K562 (cell line): Measurements from ENCODE around the gene FCHSD1. TPM values are rescaled to one million over a fixed set of nuclear protein-coding genes. Genes with fewer than 3 reads are reported as not detected.

Experiments
- ATAC-seq: fragments of 200-7000 bp; cut with Tn5 transposase; 3 replicates; pipeline ENCODE4 v1.9.1; 2020; ENCODE audit warnings: moderate library complexity
- BruUV-seq: library from RNA; stranded (reverse); fragments of 400-500 nt; replicated peaks from 2 replicates; lab custom pipeline; 2021; lab: Mats Ljungman, UMichigan
- CTCF ChIA-PET: fragments of 300-600 bp; formaldehyde crosslinking; extraction: SDS; loops from one replicate; lab custom pipeline; 2021; ENCODE audit warnings: low intra/inter-chr PET ratio; lab: Yijun Ruan, JAX
- POLR2A ChIA-PET: fragments of 300-600, 350-650 bp; sonication (Branson Sonifier 250); formaldehyde crosslinking; extraction: SDS; loops from one replicate; lab custom pipeline; 2021; ENCODE audit warnings: antibody characterized with exemption, inconsistent platforms; lab: Yijun Ruan, JAX
- DNase-seq, 4 experiments: peaks; one replicate each; pipeline versions ENCODE4 v3.0.0 to v3.0.0-alpha.2; 2011 to 2018; ENCODE audit warnings: low spot score in 3 of 4, mixed read lengths in 3 of 4; ENCODE audit errors: extremely low read depth in 1 of 4
- FAIRE-seq: peaks from 2 replicates; lab custom pipeline; 2011; peaks lifted over from hg19 to GRCh38; lab: Jason Lieb, UNC
- H2AFZ ChIP-seq: 2 replicates; pipeline ENCODE4 v1.6.0; 2011; ENCODE audit warnings: low read depth, low read length, control low read depth, inconsistent platforms
- H3K27ac ChIP-seq: fragments of 200-600 bp; 3 replicates; pipeline ENCODE4 v1.8.0; 2011; ENCODE audit warnings: low read depth, mild to moderate bottlenecking, control low read depth, inconsistent platforms, low read length, moderate library complexity, mixed read lengths; ENCODE audit errors: extremely low read depth
- H3K27me3 ChIP-seq, 2 experiments: fragments of 300-600 bp in 1 of 2; 2 replicates in 1 of 2; 3 replicates in 1 of 2; pipeline versions ENCODE4 v1.6.0 to v1.8.0; 2011; ENCODE audit warnings: inconsistent platforms in 2 of 2, low read length in 2 of 2, mild to moderate bottlenecking in 1 of 2, mixed read lengths in 1 of 2, moderate library complexity in 1 of 2; ENCODE audit not compliant: control insufficient read depth in 2 of 2, insufficient read depth in 2 of 2
- H3K36me3 ChIP-seq: fragments of 300-600 bp; 3 replicates; pipeline ENCODE4 v1.8.0; 2011; ENCODE audit warnings: mild to moderate bottlenecking, low read length, inconsistent platforms; ENCODE audit not compliant: control insufficient read depth, insufficient read depth
- H3K4me1 ChIP-seq, 2 experiments: fragments of 200-600 bp in 1 of 2; replicated peaks in 1 of 2; 2 replicates in 1 of 2; 3 replicates in 1 of 2; pipeline versions ENCODE4 v1.5.1 to v1.8.0; 2011; ENCODE audit warnings: inconsistent platforms in 2 of 2, low read length in 2 of 2, mild to moderate bottlenecking in 1 of 2, mixed read lengths in 1 of 2, moderate library complexity in 1 of 2; ENCODE audit not compliant: control insufficient read depth in 2 of 2, insufficient read depth in 2 of 2
- H3K4me2 ChIP-seq: 2 replicates; pipeline ENCODE4 v1.6.1; 2011; ENCODE audit warnings: low read length, control low read depth, inconsistent platforms, mixed read lengths; ENCODE audit not compliant: insufficient read depth
- H3K4me3 ChIP-seq: fragments of 200-600 bp; sonication (generic), shearing (Covaris generic); 2 replicates; pipeline ENCODE4 v1.5.1; 2016; ENCODE audit warnings: control low read depth, inconsistent platforms
- H3K79me2 ChIP-seq: fragments of 200-600 bp; 3 replicates; pipeline ENCODE4 v1.8.0; 2011; ENCODE audit warnings: low read length, inconsistent platforms; ENCODE audit not compliant: control insufficient read depth, insufficient read depth
- H3K9ac ChIP-seq, 2 experiments: 2 replicates each; pipeline versions ENCODE4 v1.6.0 to v1.6.1; 2011; ENCODE audit warnings: low read depth in 2 of 2, low read length in 2 of 2, control low read depth in 1 of 2, inconsistent platforms in 1 of 2, mild to moderate bottlenecking in 1 of 2, mixed read lengths in 1 of 2; ENCODE audit not compliant: insufficient read depth in 1 of 2
- H3K9me1 ChIP-seq: one replicate; pipeline ENCODE4 v1.6.0; 2011; ENCODE audit warnings: inconsistent platforms, mild to moderate bottlenecking, low read length, moderate library complexity; ENCODE audit not compliant: control insufficient read depth, insufficient read depth
- H3K9me3 ChIP-seq: replicated peaks from 2 replicates; pipeline ENCODE4 v1.5.1; 2011; ENCODE audit warnings: low read depth, low read length, inconsistent platforms; ENCODE audit not compliant: control insufficient read depth, insufficient read depth
- H4K20me1 ChIP-seq: replicated peaks from 2 replicates; pipeline ENCODE4 v1.6.1; 2011; ENCODE audit warnings: low read length, inconsistent platforms, mixed read lengths; ENCODE audit not compliant: control insufficient read depth, insufficient read depth
- CBFA2T2 ChIP-seq: fragments of 450-650 bp; conservative IDR thresholded peaks from 2 replicates; pipeline ENCODE4 v1.6.1; 2017; ENCODE audit warnings: mild to moderate bottlenecking
- CBFB ChIP-seq: sonication (generic); formaldehyde crosslinking; IDR thresholded peaks from 2 replicates; pipeline ENCODE4 v1.4.0; 2020; ENCODE audit warnings: mild to moderate bottlenecking, missing genetic modification reagents
- CBX3 ChIP-seq, 2 experiments: IDR thresholded peaks; 1 replicate in 1 of 2; 2 replicates in 1 of 2; pipeline ENCODE4 v1.6.1; 2012; ENCODE audit warnings: inconsistent platforms in 2 of 2, low read length in 2 of 2, borderline replicate concordance in 1 of 2, control low read depth in 1 of 2
- FOXJ3 ChIP-seq: sonication (generic); formaldehyde crosslinking; IDR thresholded peaks from 2 replicates; pipeline ENCODE4 v1.4.0; 2020; ENCODE audit warnings: mild to moderate bottlenecking, missing genetic modification reagents
- GTF2E2 ChIP-seq: fragments of 200-800 bp; sonication (Bioruptor generic); IDR thresholded peaks from 2 replicates; pipeline ENCODE4 v1.6.1; 2016; ENCODE audit warnings: missing genetic modification characterization, missing compliant biosample characterization
- NR4A1 ChIP-seq, 2 experiments: fragments of 250-450 bp in 1 of 2; fragments of 450-650 bp in 1 of 2; sonication (Bioruptor Pico) in 1 of 2; IDR thresholded peaks; 2 replicates each; pipeline versions ENCODE4 v1.4.0 to v1.6.1; 2016 to 2020; ENCODE audit warnings: mild to moderate bottlenecking in 2 of 2, missing compliant biosample characterization in 1 of 2, missing genetic modification characterization in 1 of 2, moderate library complexity in 1 of 2
- SIN3A ChIP-seq, 2 experiments: fragments of 150-350 bp in 1 of 2; IDR thresholded peaks; 2 replicates each; pipeline ENCODE4 v1.6.1; 2011 to 2016; ENCODE audit warnings: borderline replicate concordance in 2 of 2, low read depth in 2 of 2, low read length in 2 of 2, mild to moderate bottlenecking in 2 of 2, moderate library complexity in 2 of 2; ENCODE audit not compliant: control insufficient read depth in 1 of 2
- THAP12 ChIP-seq: fragments of 250-450 bp; sonication (Bioruptor Pico); IDR thresholded peaks from 2 replicates; pipeline ENCODE4 v1.9.0; 2021; ENCODE audit warnings: mild to moderate bottlenecking, inconsistent platforms
- ZBTB12 ChIP-seq: fragments of 250-450 bp; sonication (Bioruptor Pico); IDR thresholded peaks from 2 replicates; pipeline ENCODE4 v1.4.0; 2020
- ZNF354B ChIP-seq: fragments of 250-450 bp; sonication (Bioruptor Pico); IDR thresholded peaks from 2 replicates; pipeline ENCODE4 v1.4.0; 2020
- WGBS: fragments of 100-300 bp; shearing (Covaris generic); methylation state at CpG from one replicate; pipeline ENCODE4 v1.1.6; 2016; ENCODE audit warnings: low coverage, mixed read lengths; ENCODE audit not compliant: insufficient coverage; ENCODE audit errors: missing lambda C conversion rate; 5-methylcytosine and 5-hydroxymethylcytosine counted together
- in situ Hi-C: fragments of 300-500 bp; cut with MboI; formaldehyde crosslinking; loops from 4 replicates; pipeline ENCODE4 v1.15.0; 2018; ENCODE audit warnings: inconsistent platforms, mixed read lengths
- intact Hi-C: fragments of 100-400 bp; cut with micrococcal nuclease; formaldehyde crosslinking; loops from 2 replicates; pipeline ENCODE4 v1.14.2; 2022
- polyA plus RNA-seq, 8 experiments: library from polyadenylated mRNA; depleted of rRNA in 4 of 8; stranded (reverse) in 5 of 8; unstranded in 3 of 8; fragments of >200 nt; fragmentation: Nextera tagmentation in 2 of 8; fragmentation: Illumina TruSeq in 1 of 8; extraction: Ambion mirVana in 2 of 8; extraction: Trizol in 1 of 8; gene quantifications; 2 replicates each; pipeline versions ENCODE4 v1.2.1 to v1.2.3, GENCODE V29; 2011 to 2014; ENCODE audit warnings: inconsistent platforms in 1 of 8, missing spikeins in 1 of 8
- total RNA-seq, 7 experiments: library from RNA; depleted of rRNA in 6 of 7; stranded (reverse); fragments of >200 nt in 6 of 7; fragmentation: Illumina TruSeq in 2 of 7; extraction: Trizol in 2 of 7; gene quantifications; 2 replicates each; pipeline versions ENCODE4 v1.2.1 to v1.2.3, GENCODE V29; 2011 to 2021; ENCODE audit warnings: low replicate concordance in 1 of 7
- TF ChIP-seq, protein P1 (sequence below): fragments of 450-650 bp; IDR thresholded peaks from 2 replicates; pipeline ENCODE4 v1.6.1; 2016
- TF ChIP-seq, protein P2 (sequence below): sonication (generic); formaldehyde crosslinking; IDR thresholded peaks from 2 replicates; pipeline ENCODE4 v1.4.0; 2020; ENCODE audit warnings: mild to moderate bottlenecking, missing genetic modification reagents
- TF ChIP-seq, protein P3 (sequence below): fragments of 450-650 bp; IDR thresholded peaks from one replicate; pipeline ENCODE4 v1.6.1; 2018; ENCODE audit warnings: mild to moderate bottlenecking, moderate library complexity; ENCODE audit not compliant: partially characterized antibody

FCHSD1 gene
- total and polyA plus RNA-seq, 9 of the 15 experiments (the other 6 are each of a cell fraction or from before 2014, with no cell fraction given) = 0.35 to 37.5 (median 13.6) TPM

GRCh38 chr5:141692533-141692888 lies 41.3 kb upstream of the FCHSD1 start:
- no TSS peak for BruUV-seq
- H3K27me3 ChIP-seq = peaks cover 0 to 16% of the 10 kb centered on the region in 2 experiments; a peak in 3 of 5 replicates
- no peaks in the 10 kb centered on the region for H4K20me1 ChIP-seq
- FAIRE-seq (no peak), ATAC-seq (no peak; the same call in 2 of the 3 replicates), DNase-seq (no peak)
- TF ChIP-seq GTF2E2 (0 out of 2 replicates have a peak, but pooled peaks have one; percentile 33), THAP12 (CRISPR knock-in tag) (0 out of 2 replicates have a peak, but pooled peaks have one; percentile 30), CBFB (CRISPR knock-in tag) (0 out of 2 replicates have a peak, but pooled peaks have one; percentile 3), ZBTB12 (CRISPR knock-in tag) (no peak), ZNF354B (no peak), CBFA2T2 (no peak), NR4A1 (CRISPR knock-in tag; IDR thresholded peaks at IDR 0.05) (no peak), NR4A1 (tag; IDR thresholded peaks at IDR 0.05) (no peak), CBX3 (IDR thresholded peaks at IDR 0.05; ENCODE audit: borderline replicate concordance in 1 of 2, low read length in 2 of 2) (no peak), FOXJ3 (no peak), SIN3A (IDR thresholded peaks at IDR 0.05; ENCODE audit: borderline replicate concordance in 2 of 2, control insufficient read depth in 1 of 2, low read depth in 2 of 2, low read length in 2 of 2) (peak in 1 of 2 experiments; percentile 12; a peak in 1 of 4 replicates)
- TF ChIP-seq, protein P1, sequence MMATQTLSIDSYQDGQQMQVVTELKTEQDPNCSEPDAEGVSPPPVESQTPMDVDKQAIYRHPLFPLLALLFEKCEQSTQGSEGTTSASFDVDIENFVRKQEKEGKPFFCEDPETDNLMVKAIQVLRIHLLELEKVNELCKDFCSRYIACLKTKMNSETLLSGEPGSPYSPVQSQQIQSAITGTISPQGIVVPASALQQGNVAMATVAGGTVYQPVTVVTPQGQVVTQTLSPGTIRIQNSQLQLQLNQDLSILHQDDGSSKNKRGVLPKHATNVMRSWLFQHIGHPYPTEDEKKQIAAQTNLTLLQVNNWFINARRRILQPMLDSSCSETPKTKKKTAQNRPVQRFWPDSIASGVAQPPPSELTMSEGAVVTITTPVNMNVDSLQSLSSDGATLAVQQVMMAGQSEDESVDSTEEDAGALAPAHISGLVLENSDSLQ = 0 out of 2 replicates have a peak, but pooled peaks have one; percentile 3
- TF ChIP-seq, protein P2, sequence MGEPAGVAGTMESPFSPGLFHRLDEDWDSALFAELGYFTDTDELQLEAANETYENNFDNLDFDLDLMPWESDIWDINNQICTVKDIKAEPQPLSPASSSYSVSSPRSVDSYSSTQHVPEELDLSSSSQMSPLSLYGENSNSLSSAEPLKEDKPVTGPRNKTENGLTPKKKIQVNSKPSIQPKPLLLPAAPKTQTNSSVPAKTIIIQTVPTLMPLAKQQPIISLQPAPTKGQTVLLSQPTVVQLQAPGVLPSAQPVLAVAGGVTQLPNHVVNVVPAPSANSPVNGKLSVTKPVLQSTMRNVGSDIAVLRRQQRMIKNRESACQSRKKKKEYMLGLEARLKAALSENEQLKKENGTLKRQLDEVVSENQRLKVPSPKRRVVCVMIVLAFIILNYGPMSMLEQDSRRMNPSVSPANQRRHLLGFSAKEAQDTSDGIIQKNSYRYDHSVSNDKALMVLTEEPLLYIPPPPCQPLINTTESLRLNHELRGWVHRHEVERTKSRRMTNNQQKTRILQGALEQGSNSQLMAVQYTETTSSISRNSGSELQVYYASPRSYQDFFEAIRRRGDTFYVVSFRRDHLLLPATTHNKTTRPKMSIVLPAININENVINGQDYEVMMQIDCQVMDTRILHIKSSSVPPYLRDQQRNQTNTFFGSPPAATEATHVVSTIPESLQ (CRISPR knock-in tag) = no peak
- TF ChIP-seq, protein P3, sequence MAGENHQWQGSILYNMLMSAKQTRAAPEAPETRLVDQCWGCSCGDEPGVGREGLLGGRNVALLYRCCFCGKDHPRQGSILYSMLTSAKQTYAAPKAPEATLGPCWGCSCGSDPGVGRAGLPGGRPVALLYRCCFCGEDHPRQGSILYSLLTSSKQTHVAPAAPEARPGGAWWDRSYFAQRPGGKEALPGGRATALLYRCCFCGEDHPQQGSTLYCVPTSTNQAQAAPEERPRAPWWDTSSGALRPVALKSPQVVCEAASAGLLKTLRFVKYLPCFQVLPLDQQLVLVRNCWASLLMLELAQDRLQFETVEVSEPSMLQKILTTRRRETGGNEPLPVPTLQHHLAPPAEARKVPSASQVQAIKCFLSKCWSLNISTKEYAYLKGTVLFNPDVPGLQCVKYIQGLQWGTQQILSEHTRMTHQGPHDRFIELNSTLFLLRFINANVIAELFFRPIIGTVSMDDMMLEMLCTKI = no peak
- peak overlapping the region; percentile 76 for H2AFZ ChIP-seq
- H3K27ac ChIP-seq = no peak overlapping the region; the same call in 2 of the 3 replicates
- H3K9me1 ChIP-seq = no peaks in the 10 kb centered on the region
- H3K9ac ChIP-seq = peak overlapping the region in 1 of 2 experiments; percentile 80; a peak in 3 of 4 replicates
- CTCF ChIA-PET = interaction anchor here (0.7 to 1.4 kb wide), 6 partner anchors 101 to 451 kb away, joined by 3 to 9 read pairs (median 5); partner anchors contain the start of gene PCDH1
- POLR2A ChIA-PET = interaction anchor here (0.6 to 1.6 kb wide), 7 partner anchors 26 to 451 kb away, joined by 3 to 4 read pairs (median 4); no protein-coding TSS in a partner anchor
- H3K4me2 ChIP-seq = peak overlapping the region; percentile 79
- H3K79me2 ChIP-seq = no peaks in the 10 kb centered on the region
- intact Hi-C loops = loop anchor here (1.0 to 5.0 kb wide), 6 partner anchors 27 to 452 kb away; no protein-coding TSS in a partner anchor
- H3K4me1 ChIP-seq = peaks cover 38 to 50% of the 10 kb centered on the region in 2 experiments
- H3K9me3 ChIP-seq = no peaks in the 10 kb centered on the region
- peak overlapping the region; percentile 17 for H3K4me3 ChIP-seq
- H3K36me3 ChIP-seq = no peaks in the 10 kb centered on the region
- in situ Hi-C loops = no loop called here
- 2% methylated on average over 4 of the region's 5 CpGs for WGBS
